Stimulated activated CD8-positive, alpha-beta memory T cell treated with anti-CD3 and anti-CD28 coated beads, Interleukin-12 subunit alpha, Interleukin-12 subunit beta, amount 100 ng/mL, for 24 hours (primary cell): ENCODE results near the gene DPP3.
A peak's percentile ranks its signal among the peaks of the same experiment; 100 is the strongest.

Experiments
- DNase-seq: peaks from one replicate; pipeline ENCODE4 v3.0.0-alpha.2; 2020; ENCODE audit errors: extremely low read depth

Gene DPP3

GRCh38 chr11:66465373-66466224 lies 14.6 kb upstream of the DPP3 start:
- DNase-seq: no peak

GRCh38 chr11:66466225-66467033 lies 13.8 kb upstream of the DPP3 start, which contains the start of gene PELI3:
TSS of gene PELI3 (plus strand) at chr11:66466905. CDS start at chr11:66468129, 1,224 bp downstream.
- peak; percentile 77 for DNase-seq

GRCh38 chr11:66467034-66467659 lies 13.1 kb upstream of the DPP3 start:
- no peak for DNase-seq

- DNase-seq: no peak
These were observed 12.5 kb upstream of the DPP3 start for GRCh38 chr11:66467756-66468155.

- no peak for DNase-seq
These were observed 11.5 kb upstream of the DPP3 start for GRCh38 chr11:66468691-66469090.

GRCh38 chr11:66469441-66469840 lies 10.8 kb upstream of the DPP3 start:
- DNase-seq: no peak

GRCh38 chr11:66470015-66470414 lies 10.2 kb upstream of the DPP3 start:
- DNase-seq: no peak

GRCh38 chr11:66471142-66471541 lies 9.1 kb upstream of the DPP3 start:
- DNase-seq: no peak

- no peak for DNase-seq
These were observed 8.2 kb upstream of the DPP3 start for GRCh38 chr11:66472054-66472453.

- no peak for DNase-seq
These were observed 7.1 kb upstream of the DPP3 start for GRCh38 chr11:66473167-66473566.

- no peak for DNase-seq
These were observed 6.4 kb upstream of the DPP3 start for GRCh38 chr11:66473608-66474515.

GRCh38 chr11:66475349-66476172 lies 4.7 kb upstream of the DPP3 start:
- no peak for DNase-seq

- DNase-seq: no peak
These were observed 3.9 kb upstream of the DPP3 start for GRCh38 chr11:66476173-66476840.

GRCh38 chr11:66476841-66477251 lies 3.4 kb upstream of the DPP3 start:
- DNase-seq: no peak

GRCh38 chr11:66477263-66478201 lies 2.7 kb upstream of the DPP3 start:
- DNase-seq: no peak

GRCh38 chr11:66478729-66479393 lies 1.4 kb upstream of the DPP3 start:
- DNase-seq: no peak

- DNase-seq: no peak
These were observed 679 bp upstream of the DPP3 start for GRCh38 chr11:66479394-66480116.
